ENCODE data around the gene SERPINB10. TPM values are rescaled to one million over a fixed set of nuclear protein-coding genes. Genes with fewer than 3 reads are reported as not detected.

SERPINB10 gene
- polyA plus RNA-seq, 3 donors, result 1.3 to 2.0 (median 1.3) TPM

DNA sequence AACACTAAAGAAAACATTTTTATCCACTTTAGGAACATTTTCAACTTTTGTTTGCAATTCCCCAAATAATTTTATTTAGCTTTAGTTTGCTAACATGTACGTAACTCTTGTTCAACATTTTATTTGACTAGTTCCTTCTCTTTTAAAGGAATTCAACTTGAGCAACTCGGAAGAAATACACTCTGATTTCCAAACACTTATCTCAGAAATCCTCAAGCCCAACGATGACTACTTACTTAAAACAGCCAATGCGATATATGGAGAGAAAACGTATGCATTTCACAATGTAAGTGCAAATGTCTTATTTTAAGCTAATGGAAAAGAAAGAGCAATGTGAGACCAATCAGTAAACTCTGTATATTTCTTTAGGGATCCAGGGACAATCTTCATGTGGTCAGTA is 10.1 kb downstream of the SERPINB10 start:
- Histone ChIP-seq H3K36me3 (replicated peaks in 1 of 2; ENCODE audit: control insufficient read depth in 1 of 2, insufficient read depth in 2 of 2, low read length in 2 of 2) (no peaks in the 10 kb centered on the region), H3K79me2 (ENCODE audit: insufficient read depth, low read length) (peaks cover 73% of the 10 kb centered on the region), H3K9me3 (replicated peaks in 1 of 2; ENCODE audit: control insufficient read depth in 1 of 2, insufficient read depth in 1 of 2, low read length in 2 of 2) (no peaks in the 10 kb centered on the region), H3K4me2 (replicated peaks; ENCODE audit: extremely low read depth, low read length, poor library complexity, severe bottlenecking) (peak overlapping the region; percentile 60), H2AFZ (ENCODE audit: insufficient read depth, low read depth, low read length, poor library complexity, severe bottlenecking) (no peak overlapping the region), H3K9ac (ENCODE audit: insufficient read depth, low read length, poor library complexity, severe bottlenecking) (no peak overlapping the region), H3K4me1 (ENCODE audit: control insufficient read depth in 1 of 2, insufficient read depth in 2 of 2, low read length in 2 of 2) (peaks cover 47 to 64% of the 10 kb centered on the region in 2 donors), H3K27ac (ENCODE audit: low read depth in 1 of 2, low read length in 2 of 2) (peak overlapping the region in 1 of 2 donors; percentile 82), H3K4me3 (replicated peaks in 1 of 3; ENCODE audit: low read depth in 2 of 3, low read length in 3 of 3) (peak overlapping the region in 1 of 3 experiments; percentile 46), H4K20me1 (ENCODE audit: insufficient read depth, low read length) (no peaks in the 10 kb centered on the region), H3K27me3 (ENCODE audit: control insufficient read depth in 2 of 2, insufficient read depth in 2 of 2, low read length in 2 of 2) (no peaks in the 10 kb centered on the region)
- Mint-ChIP-seq H3K36me3 (no peaks in the 10 kb centered on the region), H3K27ac (peak overlapping the region; percentile 72 to 92 (median 84)), H3K27me3 (ENCODE audit: low read depth in 3 of 3) (peaks cover 0 to 1% (median 0%) of the 10 kb centered on the region in 3 donors), H3K4me1 (peaks cover 71% of the 10 kb centered on the region), H3K4me3 (peak overlapping the region in 1 of 2 donors; percentile 72), H3K9me3 (peaks cover 0 to 4% (median 0%) of the 10 kb centered on the region in 7 donors)
- no CpG with 5 or more reads among the region's 5 CpGs for WGBS (ENCODE audit: insufficient coverage)
- intact Hi-C loops (cut with micrococcal nuclease), result no loop called here
- DNase-seq, result peak; percentile 49 to 74 (median 56)
- TF ChIP-seq, protein P1, sequence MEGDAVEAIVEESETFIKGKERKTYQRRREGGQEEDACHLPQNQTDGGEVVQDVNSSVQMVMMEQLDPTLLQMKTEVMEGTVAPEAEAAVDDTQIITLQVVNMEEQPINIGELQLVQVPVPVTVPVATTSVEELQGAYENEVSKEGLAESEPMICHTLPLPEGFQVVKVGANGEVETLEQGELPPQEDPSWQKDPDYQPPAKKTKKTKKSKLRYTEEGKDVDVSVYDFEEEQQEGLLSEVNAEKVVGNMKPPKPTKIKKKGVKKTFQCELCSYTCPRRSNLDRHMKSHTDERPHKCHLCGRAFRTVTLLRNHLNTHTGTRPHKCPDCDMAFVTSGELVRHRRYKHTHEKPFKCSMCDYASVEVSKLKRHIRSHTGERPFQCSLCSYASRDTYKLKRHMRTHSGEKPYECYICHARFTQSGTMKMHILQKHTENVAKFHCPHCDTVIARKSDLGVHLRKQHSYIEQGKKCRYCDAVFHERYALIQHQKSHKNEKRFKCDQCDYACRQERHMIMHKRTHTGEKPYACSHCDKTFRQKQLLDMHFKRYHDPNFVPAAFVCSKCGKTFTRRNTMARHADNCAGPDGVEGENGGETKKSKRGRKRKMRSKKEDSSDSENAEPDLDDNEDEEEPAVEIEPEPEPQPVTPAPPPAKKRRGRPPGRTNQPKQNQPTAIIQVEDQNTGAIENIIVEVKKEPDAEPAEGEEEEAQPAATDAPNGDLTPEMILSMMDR (IDR thresholded peaks at IDR 0.05), result no peak

DNA sequence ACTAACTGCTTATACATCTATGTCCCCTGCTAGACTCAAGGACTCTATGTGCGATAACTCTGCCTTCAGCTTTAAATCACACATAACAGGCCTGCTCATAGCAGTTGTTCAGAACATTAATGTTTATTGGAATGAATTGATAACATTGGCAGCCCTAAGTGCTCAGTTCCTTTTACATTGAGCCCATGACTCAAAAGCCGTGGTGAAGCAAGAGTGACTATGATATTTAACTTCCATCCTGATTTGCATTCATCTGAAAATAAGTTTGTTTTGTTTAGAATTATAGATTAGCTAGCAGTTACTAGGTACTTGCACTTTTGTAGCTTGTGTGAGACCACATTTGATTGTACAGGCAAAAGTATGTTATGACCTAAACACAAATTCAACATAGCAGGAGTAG is 14.3 kb downstream of the SERPINB10 start:
- H3K9me3 Mint-ChIP-seq, result peaks cover 0 to 3% (median 0%) of the 10 kb centered on the region in 7 donors
- H3K27me3 Mint-ChIP-seq (ENCODE audit: low read depth in 3 of 3), result peaks cover 0 to 1% (median 0%) of the 10 kb centered on the region in 3 donors
- Histone ChIP-seq H3K27me3 (ENCODE audit: control insufficient read depth in 2 of 2, insufficient read depth in 2 of 2, low read length in 2 of 2) (no peaks in the 10 kb centered on the region), H3K9me3 (replicated peaks in 1 of 2; ENCODE audit: control insufficient read depth in 1 of 2, insufficient read depth in 1 of 2, low read length in 2 of 2) (no peaks in the 10 kb centered on the region), H3K27ac (ENCODE audit: low read depth in 1 of 2, low read length in 2 of 2) (peak overlapping the region in 1 of 2 donors; percentile 84), H4K20me1 (ENCODE audit: insufficient read depth, low read length) (no peaks in the 10 kb centered on the region), H3K79me2 (ENCODE audit: insufficient read depth, low read length) (peaks cover 74% of the 10 kb centered on the region), H3K4me2 (replicated peaks; ENCODE audit: extremely low read depth, low read length, poor library complexity, severe bottlenecking) (peak overlapping the region; percentile 20), H2AFZ (ENCODE audit: insufficient read depth, low read depth, low read length, poor library complexity, severe bottlenecking) (peak overlapping the region; percentile 22), H3K4me1 (ENCODE audit: control insufficient read depth in 1 of 2, insufficient read depth in 2 of 2, low read length in 2 of 2) (peaks cover 43 to 60% of the 10 kb centered on the region in 2 donors), H3K36me3 (replicated peaks in 1 of 2; ENCODE audit: control insufficient read depth in 1 of 2, insufficient read depth in 2 of 2, low read length in 2 of 2) (peaks cover 0 to 15% of the 10 kb centered on the region in 2 donors), H3K9ac (ENCODE audit: insufficient read depth, low read length, poor library complexity, severe bottlenecking) (no peak overlapping the region), H3K4me3 (replicated peaks in 1 of 3; ENCODE audit: low read depth in 2 of 3, low read length in 3 of 3) (peak overlapping the region in 1 of 3 experiments; percentile 8)
- peaks cover 2 to 3% of the 10 kb centered on the region in 2 donors for H3K36me3 Mint-ChIP-seq
- no CpG with 5 or more reads among the region's 2 CpGs for WGBS (ENCODE audit: insufficient coverage)
- H3K27ac Mint-ChIP-seq, result peak overlapping the region; percentile 66 to 89 (median 84)
- TF ChIP-seq, protein P1 (IDR thresholded peaks at IDR 0.05), result no peak
- peaks cover 57% of the 10 kb centered on the region for H3K4me1 Mint-ChIP-seq
- peak in 2 of 3 donors; percentile 55 to 65 for DNase-seq
- peak overlapping the region in 1 of 2 donors; percentile 29 for H3K4me3 Mint-ChIP-seq
- intact Hi-C loops (cut with micrococcal nuclease), result no loop called here
